T-helper 2 cell treated with Interferon-gamma antibody and Interleukin-4, amounts not matched to agents 5 μg/mL and 100 μg/mL, for 36 hours (primary cell): ENCODE measurements around the gene TAS2R13.

ENCODE experiments used
- DNase-seq: peaks from one replicate; pipeline ENCODE4 v3.0.0; 2021; ENCODE audit warnings: low spot score
- H3K27ac Mint-ChIP-seq: one replicate; pipeline ENCODE4 v1.8.0; 2021; ENCODE audit warnings: mild to moderate bottlenecking, mixed read lengths
- H3K27me3 Mint-ChIP-seq: one replicate; pipeline ENCODE4 v1.8.0; 2021; ENCODE audit warnings: low read depth, mixed read lengths
- H3K36me3 Mint-ChIP-seq: one replicate; pipeline ENCODE4 v1.8.0; 2021; ENCODE audit warnings: low read depth, mixed read lengths
- H3K4me1 Mint-ChIP-seq: one replicate; pipeline ENCODE4 v1.8.0; 2021; ENCODE audit warnings: low read depth, mixed read lengths
- H3K4me3 Mint-ChIP-seq: one replicate; pipeline ENCODE4 v1.8.0; 2022; ENCODE audit warnings: mild to moderate bottlenecking, moderate library complexity, mixed read lengths
- H3K9me3 Mint-ChIP-seq: one replicate; pipeline ENCODE4 v1.8.0; 2021; ENCODE audit warnings: mixed read lengths

Gene TAS2R13

DNA sequence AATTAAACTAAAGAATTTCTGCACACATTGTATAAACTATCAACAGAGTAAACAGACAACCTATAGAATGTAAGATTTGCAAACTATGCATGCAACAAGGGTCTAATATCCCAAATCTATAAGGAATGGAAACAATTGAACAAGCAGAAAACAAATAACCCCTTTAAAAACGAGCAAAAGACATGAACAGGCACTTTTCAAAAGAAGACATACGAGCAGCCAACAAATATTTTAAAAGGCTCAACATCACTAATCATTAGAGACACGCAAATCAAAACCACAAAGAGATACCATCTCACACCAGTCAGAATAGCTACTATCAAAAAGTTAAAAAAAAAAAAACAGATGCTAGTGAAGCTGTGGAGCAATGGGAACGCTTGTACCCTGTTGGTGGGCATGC lies 4.7 kb downstream of the TAS2R13 start:
- H3K36me3 Mint-ChIP-seq, result peaks cover 10% of the 10 kb centered on the region

DNA sequence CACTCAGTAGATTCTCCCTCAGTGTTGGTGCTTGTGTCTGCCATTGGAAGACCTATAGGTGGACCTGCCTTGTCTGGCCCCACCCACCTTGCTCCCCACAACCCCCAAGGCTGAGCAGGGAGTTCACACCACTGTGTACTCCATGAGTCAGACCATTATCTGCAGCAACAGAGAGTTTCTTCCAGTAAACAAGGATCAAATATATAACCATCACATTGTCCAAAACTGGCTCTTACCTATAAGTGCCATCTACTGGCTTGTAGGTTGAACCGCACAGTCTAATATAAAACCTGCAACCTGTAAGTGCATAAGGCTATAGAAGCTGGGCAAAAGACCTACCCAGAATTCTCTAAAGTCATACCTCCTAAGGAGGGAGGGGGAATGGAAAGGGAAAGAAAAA lies 7.9 kb downstream of the TAS2R13 start:
- Mint-ChIP-seq H3K27ac (no peak overlapping the region), H3K9me3 (peaks cover 27% of the 10 kb centered on the region), H3K4me1 (no peaks in the 10 kb centered on the region), H3K27me3 (no peaks in the 10 kb centered on the region), H3K36me3 (peaks cover 10% of the 10 kb centered on the region), H3K4me3 (no peak overlapping the region)
- no peak for DNase-seq

More for the DNA sequence above, 4.7 kb downstream of the TAS2R13 start:
- no peak for DNase-seq
- Mint-ChIP-seq H3K27me3 (no peaks in the 10 kb centered on the region), H3K9me3 (peaks cover 27% of the 10 kb centered on the region), H3K4me1 (no peaks in the 10 kb centered on the region), H3K27ac (no peak overlapping the region), H3K4me3 (no peak overlapping the region)

GRCh38 chr12:10900972-10901371 lies 8.4 kb downstream of the TAS2R13 start:
- no peaks in the 10 kb centered on the region for H3K27me3 Mint-ChIP-seq
- no peak overlapping the region for H3K4me3 Mint-ChIP-seq
- H3K4me1 Mint-ChIP-seq, result no peaks in the 10 kb centered on the region
- no peak overlapping the region for H3K27ac Mint-ChIP-seq
- peaks cover 27% of the 10 kb centered on the region for H3K9me3 Mint-ChIP-seq
- peaks cover 10% of the 10 kb centered on the region for H3K36me3 Mint-ChIP-seq
- no peak for DNase-seq

DNA sequence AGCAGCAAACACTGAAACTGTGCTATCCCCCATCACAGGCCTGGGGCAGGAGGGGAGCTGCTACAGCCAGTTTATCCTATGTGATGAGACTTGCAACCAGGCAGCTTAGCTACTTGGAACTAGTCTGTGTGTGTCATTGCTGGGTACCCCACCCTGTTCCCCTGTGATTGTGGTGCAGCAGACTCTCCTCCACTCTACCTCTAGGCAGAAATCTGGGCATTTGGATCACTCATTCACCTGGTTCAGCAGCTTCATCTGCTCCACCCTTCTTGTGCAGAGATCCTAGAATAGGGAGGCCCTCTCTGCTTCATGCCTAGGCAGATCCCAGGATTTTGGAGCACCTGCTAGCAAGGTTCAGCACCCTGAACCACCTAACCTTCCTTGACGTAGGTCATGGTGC lies 8.8 kb downstream of the TAS2R13 start:
- Mint-ChIP-seq H3K27ac (no peak overlapping the region), H3K4me3 (no peak overlapping the region), H3K4me1 (no peaks in the 10 kb centered on the region), H3K36me3 (peaks cover 10% of the 10 kb centered on the region), H3K27me3 (no peaks in the 10 kb centered on the region), H3K9me3 (peaks cover 27% of the 10 kb centered on the region)
- no peak for DNase-seq

- H3K4me3 Mint-ChIP-seq, result no peak overlapping the region
- H3K4me1 Mint-ChIP-seq, result no peaks in the 10 kb centered on the region
- no peaks in the 10 kb centered on the region for H3K9me3 Mint-ChIP-seq
- no peak for DNase-seq
- H3K27ac Mint-ChIP-seq, result no peak overlapping the region
- no peaks in the 10 kb centered on the region for H3K36me3 Mint-ChIP-seq
- H3K27me3 Mint-ChIP-seq, result no peaks in the 10 kb centered on the region
Measured at GRCh38 chr12:10896854-10897253, 12.5 kb downstream of the TAS2R13 start.

DNA sequence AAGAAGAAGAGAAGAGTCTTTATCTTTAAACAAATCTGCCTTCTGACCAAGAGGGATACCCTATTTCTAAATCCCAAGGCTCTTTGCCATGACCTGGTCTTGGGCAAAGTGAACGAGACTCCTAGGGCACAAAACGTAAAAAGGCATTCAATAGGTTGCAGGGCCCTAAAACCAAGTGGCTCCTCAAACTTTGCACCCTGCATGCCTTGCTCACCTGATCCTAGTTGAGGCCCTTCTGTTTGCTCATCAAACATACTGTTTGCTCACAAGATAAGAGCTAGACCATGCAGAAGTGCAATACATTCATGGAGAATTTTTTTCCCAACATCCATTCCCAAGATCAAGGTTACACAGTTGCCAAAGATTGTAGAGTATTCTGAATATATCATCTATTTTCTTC lies 17.4 kb downstream of the TAS2R13 start:
- Mint-ChIP-seq H3K27me3 (no peaks in the 10 kb centered on the region), H3K27ac (no peak overlapping the region), H3K4me3 (no peak overlapping the region), H3K4me1 (no peaks in the 10 kb centered on the region), H3K36me3 (peaks cover 4% of the 10 kb centered on the region), H3K9me3 (no peaks in the 10 kb centered on the region)
- no peak for DNase-seq

GRCh38 chr12:10889226-10889625 lies 20.1 kb downstream of the TAS2R13 start:
- H3K36me3 Mint-ChIP-seq, result peaks cover 4% of the 10 kb centered on the region
- H3K27ac Mint-ChIP-seq, result no peak overlapping the region
- H3K27me3 Mint-ChIP-seq, result no peaks in the 10 kb centered on the region
- H3K4me3 Mint-ChIP-seq, result no peak overlapping the region
- H3K9me3 Mint-ChIP-seq, result no peaks in the 10 kb centered on the region
- H3K4me1 Mint-ChIP-seq, result no peaks in the 10 kb centered on the region
- DNase-seq, result no peak

GRCh38 chr12:10884086-10884725 lies 25.2 kb downstream of the TAS2R13 start, which contains the start of gene PRH1:
Gene PRH1 (minus strand): TSS chr12:10884255. CDS start chr12:10884217, 38 bp downstream.
- no peak within 1 kb of the TSS for H3K4me3 Mint-ChIP-seq
- H3K36me3 Mint-ChIP-seq, result peaks cover 2% of the 10 kb centered on the region
- H3K27ac Mint-ChIP-seq, result no peak within 1 kb of the TSS
- no peak for DNase-seq
- H3K9me3 Mint-ChIP-seq, result no peaks in the 10 kb centered on the region
- H3K4me1 Mint-ChIP-seq, result peaks cover 1% of the 10 kb centered on the region
- no peaks in the 10 kb centered on the region for H3K27me3 Mint-ChIP-seq

GRCh38 chr12:10873378-10873777 lies 36.0 kb downstream of the TAS2R13 start:
- H3K9me3 Mint-ChIP-seq, result no peaks in the 10 kb centered on the region
- H3K27ac Mint-ChIP-seq, result no peak overlapping the region
- no peak for DNase-seq
- no peaks in the 10 kb centered on the region for H3K4me1 Mint-ChIP-seq
- peaks cover 8% of the 10 kb centered on the region for H3K36me3 Mint-ChIP-seq
- H3K4me3 Mint-ChIP-seq, result no peak overlapping the region
- no peaks in the 10 kb centered on the region for H3K27me3 Mint-ChIP-seq

DNA sequence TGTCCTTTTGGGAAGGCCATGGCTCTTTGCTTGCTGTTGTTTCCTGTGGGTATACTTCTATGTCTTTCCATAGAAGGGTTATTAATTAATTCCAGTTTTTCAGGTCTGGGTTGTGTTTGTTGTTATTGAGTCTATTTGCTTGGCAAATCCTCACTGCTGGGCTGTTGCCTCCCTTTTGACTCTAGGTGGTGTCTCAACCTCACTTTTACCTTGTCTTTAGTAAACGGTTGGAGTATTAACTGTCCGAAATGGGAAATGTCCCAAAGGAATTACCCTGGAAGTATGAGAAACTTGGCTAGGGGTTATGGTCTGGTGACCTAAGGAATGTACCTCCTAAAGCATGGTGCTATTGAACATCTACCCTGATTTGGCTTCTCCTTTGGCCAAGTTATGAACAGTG lies 42.0 kb downstream of the TAS2R13 start:
- DNase-seq, result no peak
- H3K9me3 Mint-ChIP-seq, result peaks cover 8% of the 10 kb centered on the region
- H3K27me3 Mint-ChIP-seq, result no peaks in the 10 kb centered on the region
- no peak overlapping the region for H3K27ac Mint-ChIP-seq
- H3K4me3 Mint-ChIP-seq, result no peak overlapping the region
- H3K36me3 Mint-ChIP-seq, result peaks cover 1% of the 10 kb centered on the region
- no peaks in the 10 kb centered on the region for H3K4me1 Mint-ChIP-seq

DNA sequence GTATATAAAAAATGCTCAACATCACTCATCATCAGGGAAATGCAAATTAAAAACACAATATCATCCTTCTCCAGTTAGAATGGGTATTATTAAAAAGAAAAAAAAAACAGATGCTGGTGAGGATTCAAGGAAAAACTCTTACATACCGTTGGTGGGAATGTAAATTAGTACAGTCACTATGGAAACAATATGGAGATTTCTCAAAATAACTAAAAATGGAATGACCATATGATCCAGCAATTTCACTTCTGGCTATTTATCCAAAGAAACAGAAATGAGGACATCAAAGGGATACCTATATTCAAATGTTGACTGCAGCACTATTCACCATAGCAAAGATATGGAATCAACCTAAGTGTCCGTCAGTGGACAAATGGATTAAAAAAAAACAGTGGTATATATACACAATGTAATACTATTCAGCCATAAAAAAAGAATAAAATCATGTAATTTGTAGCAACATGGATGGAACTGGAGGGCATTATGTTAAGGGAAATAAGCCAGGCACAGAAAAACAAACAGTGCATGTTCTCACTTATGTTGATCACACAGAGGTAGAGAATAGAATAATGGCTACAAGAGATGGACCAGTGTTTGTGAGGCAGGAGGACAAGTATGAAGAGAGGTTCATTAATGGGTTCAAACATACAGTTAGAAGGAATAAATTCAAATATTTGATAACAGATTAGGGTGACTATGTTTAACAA lies 45.7 kb downstream of the TAS2R13 start:
- Mint-ChIP-seq H3K27ac (no peak overlapping the region), H3K9me3 (peaks cover 34% of the 10 kb centered on the region), H3K4me3 (no peak overlapping the region), H3K27me3 (no peaks in the 10 kb centered on the region), H3K4me1 (no peaks in the 10 kb centered on the region), H3K36me3 (peaks cover 20% of the 10 kb centered on the region)
- DNase-seq, result no peak

GRCh38 chr12:10861366-10861765 lies 48.0 kb downstream of the TAS2R13 start:
- Mint-ChIP-seq H3K36me3 (peaks cover 40% of the 10 kb centered on the region), H3K4me1 (no peaks in the 10 kb centered on the region), H3K9me3 (peaks cover 50% of the 10 kb centered on the region), H3K27me3 (no peaks in the 10 kb centered on the region), H3K4me3 (no peak overlapping the region), H3K27ac (no peak overlapping the region)
- DNase-seq, result no peak
